ENCODE measurements around the gene ISCU. TPM values are rescaled to one million over a fixed set of nuclear protein-coding genes. Genes with fewer than 3 reads are reported as not detected.
A peak's percentile ranks its signal among the peaks of the same experiment; 100 is the strongest.

Gene ISCU
- total and polyA plus RNA-seq, 9 of the 15 experiments (the other 6 are each of a cell fraction or from before 2014, with no cell fraction given): 15.9 to 92.5 (median 77.3) TPM

DNA sequence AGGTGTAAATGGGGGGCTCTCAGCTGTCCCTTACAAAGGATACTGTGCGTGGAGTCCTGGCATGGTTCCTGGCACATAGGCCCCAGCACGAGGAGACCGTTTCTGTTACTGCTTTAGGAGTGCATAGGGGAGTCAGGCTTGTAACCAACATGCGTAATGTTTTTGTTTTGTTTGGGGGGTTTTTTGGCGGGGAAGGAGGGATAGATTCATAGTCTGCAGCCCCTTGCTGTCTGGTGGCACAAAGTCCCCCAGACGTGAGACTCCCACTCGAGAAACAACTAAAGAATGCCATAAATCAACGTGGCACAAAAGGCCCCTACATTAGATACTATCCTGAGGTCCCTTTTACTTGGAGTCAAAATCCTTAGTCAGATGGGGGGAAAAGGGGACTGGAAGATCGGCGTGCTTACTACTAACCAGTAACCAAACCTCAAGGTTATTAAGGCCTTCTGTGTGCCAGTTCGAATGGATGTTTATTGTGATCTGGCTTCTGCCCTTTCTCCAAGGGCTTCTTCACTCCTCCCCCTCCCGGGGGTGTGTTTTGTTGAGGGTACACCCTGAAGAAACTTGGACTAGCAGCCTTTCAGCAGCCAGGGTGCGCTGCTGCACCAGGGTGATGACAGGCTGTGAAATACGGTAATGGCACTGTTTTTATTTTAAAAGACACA, 874 bp downstream of the ISCU start (continued):
- peak; percentile 59; the same call in 1 of the 2 replicates for TF ChIP-seq ZBTB7A (IDR thresholded peaks at IDR 0.05; ENCODE audit: borderline replicate concordance, control insufficient read depth, low read depth, low read length)
- peak; percentile 60 for TF ChIP-seq EGR1 (conservative IDR thresholded peaks at IDR 0.05)
- 0 out of 3 replicates have a peak, but pooled peaks of 1 of the 2 experiments have one; percentile 31 for TF ChIP-seq CBX3 (IDR thresholded peaks at IDR 0.05; ENCODE audit: borderline replicate concordance in 1 of 2, low read length in 2 of 2)
- TF ChIP-seq PKNOX1 (IDR thresholded peaks at IDR 0.05): peak; percentile 66
- TF ChIP-seq ZNF253 (CRISPR knock-in tag; conservative IDR thresholded peaks at IDR 0.05): no peak
- TF ChIP-seq KDM5B (IDR thresholded peaks at IDR 0.05; ENCODE audit: insufficient replicate concordance, low read depth, low read length): no peak
- TF ChIP-seq SNRNP70 (optimal IDR thresholded peaks at IDR 0.05; ENCODE audit: low read depth, low read length): no peak
- no peak for TF ChIP-seq EZH2 (IDR thresholded peaks at IDR 0.05; ENCODE audit: borderline replicate concordance, low read depth, low read length)
- peak; percentile 37; the same call in 1 of the 2 replicates for TF ChIP-seq ARID1B (IDR thresholded peaks at IDR 0.05)
- peak; percentile 59 for TF ChIP-seq HCFC1 (IDR thresholded peaks at IDR 0.05; ENCODE audit: low read depth, low read length)
- peak; percentile 53; the same call in 1 of the 2 replicates for TF ChIP-seq BHLHE40 (IDR thresholded peaks at IDR 0.05; ENCODE audit: low read length)
- TF ChIP-seq XRCC5 (IDR thresholded peaks at IDR 0.05; ENCODE audit: low read depth, low read length): 0 out of 2 replicates have a peak, but pooled peaks have one; percentile 70
- peak; percentile 21; the same call in 1 of the 2 replicates for TF ChIP-seq MXI1 (IDR thresholded peaks at IDR 0.05; ENCODE audit: low read depth, low read length)
- TF ChIP-seq CTBP1 (IDR thresholded peaks at IDR 0.05; ENCODE audit: borderline replicate concordance): 0 out of 2 replicates have a peak, but pooled peaks have one; percentile 40
- no peak for TF ChIP-seq HOXB6 (CRISPR knock-in tag; IDR thresholded peaks at IDR 0.05; ENCODE audit: borderline replicate concordance)
- TF ChIP-seq SP2 (IDR thresholded peaks at IDR 0.05; ENCODE audit: extremely low read depth, low read depth, low read length, poor library complexity, severe bottlenecking): no peak
- no peak for TF ChIP-seq CHD2 (IDR thresholded peaks at IDR 0.05; ENCODE audit: low read depth, low read length)
- peak; percentile 22; the same call in 1 of the 2 replicates for TF ChIP-seq FOSL1 (tag; conservative IDR thresholded peaks at IDR 0.05)
- TF ChIP-seq, protein P1, sequence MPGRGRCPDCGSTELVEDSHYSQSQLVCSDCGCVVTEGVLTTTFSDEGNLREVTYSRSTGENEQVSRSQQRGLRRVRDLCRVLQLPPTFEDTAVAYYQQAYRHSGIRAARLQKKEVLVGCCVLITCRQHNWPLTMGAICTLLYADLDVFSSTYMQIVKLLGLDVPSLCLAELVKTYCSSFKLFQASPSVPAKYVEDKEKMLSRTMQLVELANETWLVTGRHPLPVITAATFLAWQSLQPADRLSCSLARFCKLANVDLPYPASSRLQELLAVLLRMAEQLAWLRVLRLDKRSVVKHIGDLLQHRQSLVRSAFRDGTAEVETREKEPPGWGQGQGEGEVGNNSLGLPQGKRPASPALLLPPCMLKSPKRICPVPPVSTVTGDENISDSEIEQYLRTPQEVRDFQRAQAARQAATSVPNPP (IDR thresholded peaks at IDR 0.05; ENCODE audit: borderline replicate concordance, insufficient read depth, insufficient read length): no peak
